ENCODE data around the gene SLC7A5. TPM values are rescaled to one million over a fixed set of nuclear protein-coding genes. Genes with fewer than 3 reads are reported as not detected.

Gene SLC7A5
- total and polyA plus RNA-seq, 2 of the 4 experiments (the other 2 are of a cell fraction) = 11.3 to 101 TPM

DNA sequence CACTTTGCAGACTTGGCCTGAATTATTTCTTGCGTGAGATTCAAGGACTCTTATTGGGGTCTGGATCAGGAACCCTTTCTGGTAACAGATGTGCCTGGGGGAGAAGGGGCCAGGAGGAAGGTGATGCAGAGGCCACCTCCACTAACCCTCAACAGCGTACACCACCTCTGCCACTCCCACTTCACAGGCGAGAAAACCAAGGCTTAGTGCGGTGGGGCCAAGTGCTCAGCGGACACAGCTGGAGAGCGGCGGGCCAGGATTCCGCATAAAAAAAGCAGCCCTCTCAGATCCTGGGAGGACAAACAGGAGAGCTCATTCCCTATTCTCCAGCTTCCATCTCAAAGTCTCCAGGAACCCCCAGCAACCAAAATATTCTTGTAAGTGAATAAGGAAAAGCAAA is 51.4 kb downstream of the SLC7A5 start:
- in situ Hi-C loops (cut with MboI; ENCODE audit: low sequenced_read_pairs) = no loop called here
- Histone ChIP-seq H3K23ac (ENCODE audit: low read depth, low read length) (no peak overlapping the region), H3K4me2 (ENCODE audit: low read depth, low read length) (no peak overlapping the region), H3K56ac (ENCODE audit: extremely low read depth, insufficient read depth, low read length) (no peak overlapping the region), H3K14ac (replicated peaks; ENCODE audit: low read depth, low read length) (no peak overlapping the region), H3K36me3 (ENCODE audit: control insufficient read depth, insufficient read depth, low read length) (no peaks in the 10 kb centered on the region), H3K27me3 (ENCODE audit: control insufficient read depth, insufficient read depth, low read length) (peaks cover 2% of the 10 kb centered on the region), H3K9me1 (ENCODE audit: insufficient read depth, low read length) (no peaks in the 10 kb centered on the region), H2BK15ac (ENCODE audit: low read depth, low read length) (no peak overlapping the region), H4K91ac (ENCODE audit: insufficient read depth, low read depth, low read length) (no peak overlapping the region), H4K5ac (ENCODE audit: low read depth, low read length) (no peak overlapping the region), H3K9me3 (ENCODE audit: control insufficient read depth, insufficient read depth, low read length) (peaks cover 28% of the 10 kb centered on the region), H3K9ac (ENCODE audit: low read depth, low read length) (no peak overlapping the region), H3K18ac (ENCODE audit: low read depth, low read length) (no peak overlapping the region), H3K79me1 (ENCODE audit: low read depth in 1 of 2, low read length in 2 of 2) (no peaks in the 10 kb centered on the region), H2BK120ac (ENCODE audit: low read depth, low read length) (no peak overlapping the region), H3K4me3 (ENCODE audit: insufficient read depth, low read depth, low read length) (no peak overlapping the region), H2AK9ac (replicated peaks; ENCODE audit: low read depth, low read length, poor library complexity) (no peak overlapping the region), H2AFZ (replicated peaks; ENCODE audit: low read length, poor library complexity) (no peak overlapping the region), H4K8ac (ENCODE audit: low read depth in 2 of 2, low read length in 2 of 2) (no peak overlapping the region), H2AK5ac (ENCODE audit: low read depth, low read length) (no peak overlapping the region), H3K27ac (ENCODE audit: insufficient read depth, low read length) (no peak overlapping the region), H3K4ac (ENCODE audit: low read depth, low read length) (no peak overlapping the region), H4K20me1 (ENCODE audit: insufficient read depth, low read length) (no peaks in the 10 kb centered on the region), H3K4me1 (ENCODE audit: control insufficient read depth, insufficient read depth, low read length) (no peaks in the 10 kb centered on the region), H2BK20ac (ENCODE audit: low read depth, low read length) (no peak overlapping the region), H2BK5ac (ENCODE audit: low read depth, low read length, poor library complexity, severe bottlenecking) (no peak overlapping the region)
- dilution Hi-C loops (cut with HindIII; ENCODE audit: low sequenced_read_pairs, unreplicated experiment) = no loop called here
- CTCF ChIA-PET = no interaction called here
- no TSS peak for BruUV-seq (replicated peaks)
- 95% methylated on average over 4 of the region's 8 CpGs; no CpG with 5 or more reads in 1 of the 2 experiments for WGBS, 2 experiments (ENCODE audit: extremely low coverage in 2 of 2, insufficient read length in 1 of 2)
- intact Hi-C loops (cut with micrococcal nuclease) = no loop called here
- DNase-seq (no peak), ATAC-seq (ENCODE audit: low read depth) (no peak)
- POLR2A ChIA-PET (ENCODE audit: unreplicated experiment) = no interaction called here
- TF ChIP-seq POLR2A (IDR thresholded peaks at IDR 0.05; ENCODE audit: low read depth, low read length) (no peak), RAD21 (IDR thresholded peaks at IDR 0.05; ENCODE audit: low read length) (no peak), CHD1 (IDR thresholded peaks at IDR 0.05; ENCODE audit: low read depth, low read length) (no peak), RFX5 (IDR thresholded peaks at IDR 0.05; ENCODE audit: low read depth, low read length) (no peak), FOS (IDR thresholded peaks at IDR 0.05; ENCODE audit: low read depth, low read length) (no peak), SMC3 (IDR thresholded peaks at IDR 0.05; ENCODE audit: low read depth, low read length) (no peak), NFE2L2 (IDR thresholded peaks at IDR 0.05; ENCODE audit: low read depth, low read length) (no peak), MAZ (IDR thresholded peaks at IDR 0.05; ENCODE audit: borderline replicate concordance, low read depth, low read length) (no peak), BHLHE40 (IDR thresholded peaks at IDR 0.05; ENCODE audit: low read depth, low read length) (no peak), MXI1 (IDR thresholded peaks at IDR 0.05; ENCODE audit: borderline replicate concordance, low read depth, low read length) (no peak), RCOR1 (IDR thresholded peaks at IDR 0.05; ENCODE audit: insufficient replicate concordance, low read length) (no peak)
- TF ChIP-seq, protein P1, sequence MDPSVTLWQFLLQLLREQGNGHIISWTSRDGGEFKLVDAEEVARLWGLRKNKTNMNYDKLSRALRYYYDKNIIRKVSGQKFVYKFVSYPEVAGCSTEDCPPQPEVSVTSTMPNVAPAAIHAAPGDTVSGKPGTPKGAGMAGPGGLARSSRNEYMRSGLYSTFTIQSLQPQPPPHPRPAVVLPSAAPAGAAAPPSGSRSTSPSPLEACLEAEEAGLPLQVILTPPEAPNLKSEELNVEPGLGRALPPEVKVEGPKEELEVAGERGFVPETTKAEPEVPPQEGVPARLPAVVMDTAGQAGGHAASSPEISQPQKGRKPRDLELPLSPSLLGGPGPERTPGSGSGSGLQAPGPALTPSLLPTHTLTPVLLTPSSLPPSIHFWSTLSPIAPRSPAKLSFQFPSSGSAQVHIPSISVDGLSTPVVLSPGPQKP (IDR thresholded peaks at IDR 0.05; ENCODE audit: borderline replicate concordance, low read depth, low read length) = no peak
- TF ChIP-seq, protein P2, sequence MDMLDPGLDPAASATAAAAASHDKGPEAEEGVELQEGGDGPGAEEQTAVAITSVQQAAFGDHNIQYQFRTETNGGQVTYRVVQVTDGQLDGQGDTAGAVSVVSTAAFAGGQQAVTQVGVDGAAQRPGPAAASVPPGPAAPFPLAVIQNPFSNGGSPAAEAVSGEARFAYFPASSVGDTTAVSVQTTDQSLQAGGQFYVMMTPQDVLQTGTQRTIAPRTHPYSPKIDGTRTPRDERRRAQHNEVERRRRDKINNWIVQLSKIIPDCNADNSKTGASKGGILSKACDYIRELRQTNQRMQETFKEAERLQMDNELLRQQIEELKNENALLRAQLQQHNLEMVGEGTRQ (IDR thresholded peaks at IDR 0.05; ENCODE audit: low read depth, low read length) = no peak
- TF ChIP-seq, protein P3, sequence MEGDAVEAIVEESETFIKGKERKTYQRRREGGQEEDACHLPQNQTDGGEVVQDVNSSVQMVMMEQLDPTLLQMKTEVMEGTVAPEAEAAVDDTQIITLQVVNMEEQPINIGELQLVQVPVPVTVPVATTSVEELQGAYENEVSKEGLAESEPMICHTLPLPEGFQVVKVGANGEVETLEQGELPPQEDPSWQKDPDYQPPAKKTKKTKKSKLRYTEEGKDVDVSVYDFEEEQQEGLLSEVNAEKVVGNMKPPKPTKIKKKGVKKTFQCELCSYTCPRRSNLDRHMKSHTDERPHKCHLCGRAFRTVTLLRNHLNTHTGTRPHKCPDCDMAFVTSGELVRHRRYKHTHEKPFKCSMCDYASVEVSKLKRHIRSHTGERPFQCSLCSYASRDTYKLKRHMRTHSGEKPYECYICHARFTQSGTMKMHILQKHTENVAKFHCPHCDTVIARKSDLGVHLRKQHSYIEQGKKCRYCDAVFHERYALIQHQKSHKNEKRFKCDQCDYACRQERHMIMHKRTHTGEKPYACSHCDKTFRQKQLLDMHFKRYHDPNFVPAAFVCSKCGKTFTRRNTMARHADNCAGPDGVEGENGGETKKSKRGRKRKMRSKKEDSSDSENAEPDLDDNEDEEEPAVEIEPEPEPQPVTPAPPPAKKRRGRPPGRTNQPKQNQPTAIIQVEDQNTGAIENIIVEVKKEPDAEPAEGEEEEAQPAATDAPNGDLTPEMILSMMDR (conservative IDR thresholded peaks at IDR 0.05; ENCODE audit: low read depth, low read length) = no peak
